NOMO-1 treated with DMSO at 0.1 percent for 48 hours (cell line): ENCODE measurements around the gene DNPEP.
"Not testable (repeated sequence)": the region's sequence is repeated elsewhere in the genome, so short reads cannot be mapped to it uniquely, and the experiment has no call there.

Experiments used
- DNase-seq: peaks from one replicate; lab custom pipeline; 2025; ENCODE audit not compliant: unreplicated experiment; lab: John Stamatoyannopoulos, UW

The DNPEP gene

DNA sequence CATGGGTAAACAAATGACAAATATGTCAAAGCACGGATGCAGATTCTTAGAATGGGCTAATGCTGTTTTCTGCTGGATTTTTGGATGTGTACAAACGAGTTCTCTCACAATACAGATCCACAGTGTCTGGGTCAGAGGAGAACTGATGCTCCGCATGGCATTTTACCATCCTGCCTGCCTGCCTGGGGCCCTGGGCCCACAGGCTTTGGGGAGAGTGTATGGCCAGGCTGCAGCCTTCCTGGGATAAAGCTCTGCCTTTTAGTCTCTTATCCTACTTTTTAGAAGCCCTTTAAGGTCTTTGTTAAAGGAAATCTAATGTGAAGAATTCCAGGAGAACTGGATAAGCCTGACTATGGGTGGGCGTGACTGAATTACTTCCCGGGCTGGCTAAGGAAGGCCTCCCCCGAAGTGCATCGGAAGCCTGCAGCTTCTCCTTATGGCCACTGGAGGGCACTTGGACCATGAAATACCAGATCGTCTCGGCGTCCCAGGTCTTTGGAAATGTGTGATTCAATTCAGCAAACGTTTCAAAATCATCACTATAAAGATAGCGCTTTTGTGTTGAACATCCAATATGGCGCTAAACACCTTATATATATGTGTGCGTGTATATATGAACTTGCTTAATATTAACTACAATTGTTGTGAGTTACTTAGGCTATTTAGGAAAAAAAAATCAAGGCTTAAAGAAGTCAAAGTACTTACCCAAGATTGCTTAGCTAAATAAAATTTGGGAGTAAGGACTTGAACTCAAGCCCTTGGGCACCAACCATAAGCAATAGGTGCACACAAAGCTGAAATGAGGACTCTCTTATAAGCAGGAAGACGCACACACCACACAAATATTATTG lies 15.2 kb upstream of the DNPEP start:
- peak; percentile 82 for DNase-seq

GRCh38 chr2:219401606-219402005 lies 13.9 kb upstream of the DNPEP start:
- DNase-seq: peak; percentile 43

DNA sequence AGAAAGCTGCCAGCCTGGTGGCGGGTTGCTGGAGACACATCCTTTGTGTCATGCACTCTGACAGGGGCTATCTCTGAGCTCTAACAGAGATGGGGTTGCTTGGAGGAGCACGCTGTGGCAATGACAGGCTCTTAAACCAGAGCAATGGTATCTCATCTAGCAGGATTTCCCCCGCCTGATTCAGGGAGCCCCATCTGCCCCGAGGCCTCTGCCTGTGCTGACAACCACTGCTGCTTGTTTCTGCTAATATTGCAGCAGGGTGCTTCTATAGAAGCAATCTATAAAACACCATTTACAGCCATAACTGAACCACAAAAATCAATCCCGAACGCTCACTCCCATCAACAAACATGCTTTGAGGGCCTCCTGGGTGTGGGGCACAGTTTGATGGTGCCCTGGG lies 12.8 kb upstream of the DNPEP start:
- no peak for DNase-seq

GRCh38 chr2:219399716-219400478 lies 12.2 kb upstream of the DNPEP start:
- peak; percentile 50 for DNase-seq

DNA sequence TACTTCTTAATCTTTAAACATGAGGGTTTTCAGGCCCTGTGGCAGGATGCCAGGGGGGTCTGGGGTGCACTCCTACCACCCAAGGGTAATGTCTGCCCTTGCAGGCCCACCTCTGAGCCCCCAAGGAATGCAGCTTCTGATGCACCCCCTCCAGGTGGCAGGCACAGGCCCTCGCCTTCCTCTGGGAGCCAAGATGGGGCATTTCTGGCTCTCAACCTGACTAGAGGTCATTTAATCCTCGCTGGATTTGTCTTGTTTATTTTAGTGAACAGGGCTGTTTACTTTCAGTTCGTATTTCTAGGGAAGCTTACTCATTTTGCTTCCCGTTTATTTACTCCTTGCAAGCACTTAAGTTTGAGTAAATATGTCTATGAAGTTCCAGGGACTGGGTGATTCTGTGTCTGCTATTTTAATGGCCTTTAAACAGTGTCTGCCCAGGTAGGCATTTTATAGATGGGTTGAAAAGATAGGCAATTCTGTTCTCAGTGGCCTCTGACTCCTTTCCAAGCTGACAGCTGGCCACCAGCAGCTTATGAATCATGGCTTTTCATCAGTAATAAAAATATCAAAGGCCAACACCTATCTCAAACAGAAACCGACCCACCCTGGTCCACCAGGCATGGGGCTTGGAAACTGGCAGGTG lies 11.1 kb upstream of the DNPEP start:
- DNase-seq: no peak

- DNase-seq: peak; percentile 52
Observed at GRCh38 chr2:219396863-219397457, 9.2 kb upstream of the DNPEP start.

DNA sequence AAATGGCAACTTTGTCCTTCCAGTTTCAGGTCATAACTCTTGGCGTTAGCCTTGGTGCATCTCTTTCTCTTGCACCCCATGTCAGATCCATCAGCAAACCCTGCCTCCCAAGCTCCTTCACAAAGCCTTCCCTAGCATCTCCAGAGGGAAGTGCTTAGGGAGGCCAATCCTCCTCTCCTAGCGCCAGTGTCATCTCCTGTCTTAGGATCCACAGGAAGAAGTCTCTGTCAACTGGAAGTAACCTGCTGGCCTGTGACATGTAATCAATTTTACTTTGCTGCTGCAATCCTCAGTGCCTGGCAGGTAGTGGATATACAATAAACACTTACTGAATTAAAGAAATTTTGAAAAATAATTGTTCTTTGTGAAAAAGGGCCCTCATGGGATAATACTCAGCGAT lies 7.9 kb upstream of the DNPEP start:
- DNase-seq: no peak

- DNase-seq: not testable (repeated sequence)
Observed at GRCh38 chr2:219395056-219395455, 7.3 kb upstream of the DNPEP start.

GRCh38 chr2:219392754-219393153 lies 5.0 kb upstream of the DNPEP start:
- DNase-seq: no peak

GRCh38 chr2:219388907-219389156 lies 1.1 kb upstream of the DNPEP start:
- no peak for DNase-seq

DNA sequence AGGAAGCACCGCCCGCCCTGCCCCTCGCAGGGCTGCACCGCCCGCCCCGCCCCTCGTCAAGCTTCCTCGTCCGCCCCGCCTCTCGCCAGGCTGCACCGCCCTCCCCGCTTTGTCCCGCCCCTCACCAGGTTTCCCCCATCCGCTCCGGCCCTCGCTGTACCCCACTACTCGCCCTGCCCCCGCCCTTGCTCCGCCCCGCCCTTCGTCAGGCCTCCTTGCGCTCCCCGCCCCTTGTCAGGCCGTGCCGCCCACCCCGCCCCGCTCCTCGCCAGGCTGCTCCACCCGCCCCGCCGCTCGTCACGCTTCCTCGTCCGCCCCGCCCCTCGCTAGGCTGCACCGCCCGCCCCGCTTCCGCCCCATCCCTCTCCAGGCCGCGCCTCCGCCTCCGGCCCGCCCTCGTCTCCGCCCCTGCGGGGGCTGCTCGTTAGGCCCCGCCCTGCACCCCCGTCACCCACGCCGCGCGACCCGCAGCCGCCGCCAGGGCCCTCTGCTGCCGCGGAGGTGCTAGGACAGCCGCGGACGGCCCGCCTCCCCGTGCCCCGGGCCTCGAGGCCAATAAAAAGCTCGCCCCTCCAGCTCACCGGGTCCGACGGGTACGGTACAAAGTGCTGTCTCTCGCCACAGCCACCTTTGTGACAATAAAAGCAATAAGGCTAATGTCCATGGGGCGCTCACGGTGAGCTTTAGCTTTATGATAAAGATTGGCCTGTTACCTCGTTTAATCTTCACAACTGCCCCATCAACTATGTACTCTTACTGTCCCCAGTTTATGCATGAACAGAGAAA lies 602 bp upstream of the DNPEP start:
- DNase-seq: peak; percentile 95

GRCh38 chr2:219386532-219387280 lies 1.0 kb downstream of the DNPEP start:
- no peak for DNase-seq

DNA sequence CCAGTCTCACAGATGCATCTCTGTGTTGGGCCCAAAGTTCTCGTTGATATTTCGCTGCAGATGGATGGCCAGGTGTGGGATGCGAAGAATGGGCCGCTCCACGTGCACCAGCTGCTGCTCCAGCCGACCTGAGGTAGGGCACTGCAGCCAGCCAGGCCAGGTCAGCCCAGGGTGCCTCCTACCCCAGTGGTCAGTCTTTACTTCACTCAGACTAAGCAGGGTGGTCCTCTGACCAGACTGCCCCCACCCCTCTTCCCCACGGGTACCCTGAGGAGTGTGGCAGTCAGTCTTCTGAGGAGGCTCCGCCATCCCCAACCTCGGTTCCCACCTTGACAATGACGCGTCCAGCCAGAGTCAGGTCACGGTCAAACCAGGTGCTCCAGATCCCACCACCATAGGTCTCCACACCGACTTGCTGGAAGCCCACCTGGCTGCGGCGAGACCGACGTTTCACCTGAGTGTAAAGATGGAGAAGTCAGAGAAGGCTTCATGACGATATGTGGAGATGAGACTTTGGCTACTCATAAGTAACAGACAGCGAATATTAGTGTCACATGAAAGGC lies 1.7 kb downstream of the DNPEP start:
- DNase-seq: no peak

DNA sequence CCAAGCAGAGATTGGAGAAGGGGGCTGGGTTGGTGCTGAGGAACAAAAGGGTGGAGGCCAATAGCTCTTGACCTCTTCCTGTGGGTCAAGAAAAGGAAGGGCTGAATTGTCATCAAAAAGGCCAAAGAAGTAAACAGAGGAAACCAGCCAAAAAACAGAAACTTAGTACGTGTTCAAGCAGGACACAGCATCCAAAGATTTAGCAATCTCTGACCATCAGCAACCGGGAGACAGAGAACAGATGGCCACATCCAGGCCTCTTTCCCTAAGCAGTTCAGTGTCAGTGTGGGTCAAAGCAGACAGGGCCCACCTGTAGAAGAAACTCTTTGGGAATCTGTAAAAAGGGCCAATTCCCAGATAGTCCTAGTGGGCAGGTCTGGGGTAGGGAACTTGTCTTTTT lies 2.9 kb downstream of the DNPEP start:
- DNase-seq: no peak

DNA sequence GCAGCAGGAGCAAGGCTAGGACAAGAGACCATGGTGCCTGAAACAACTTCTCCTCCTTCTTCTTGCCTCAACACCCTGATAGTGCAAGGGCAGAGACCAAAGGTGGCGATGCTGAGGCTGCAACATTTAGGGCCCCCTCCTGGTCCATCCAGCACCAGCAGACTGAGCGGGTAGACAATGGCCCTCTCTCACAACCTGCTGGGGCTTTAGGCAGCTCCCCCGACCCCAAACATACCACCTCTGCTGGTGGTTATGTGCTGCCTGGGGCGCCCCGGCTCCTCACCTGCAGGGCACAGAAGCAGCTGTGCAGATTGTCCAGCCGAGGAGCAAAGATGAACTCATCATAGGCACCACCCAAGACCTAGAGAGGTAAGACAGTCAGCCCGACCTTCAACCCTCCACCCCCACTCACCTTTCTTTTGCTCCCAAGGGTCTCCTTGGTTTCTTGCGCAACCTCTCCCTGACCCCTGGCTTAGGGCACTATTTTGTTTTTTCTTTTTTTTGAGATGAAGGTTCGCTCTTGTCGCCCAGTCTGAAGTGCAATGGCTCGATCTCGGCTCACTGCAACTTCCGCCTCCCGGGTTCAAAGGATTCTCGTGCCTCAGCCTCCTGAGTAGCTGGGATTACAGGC lies 3.5 kb downstream of the DNPEP start:
- DNase-seq: no peak

GRCh38 chr2:219381448-219381847 lies 6.3 kb downstream of the DNPEP start:
- no peak for DNase-seq

- DNase-seq: no peak
Observed at GRCh38 chr2:219380926-219381325, 6.8 kb downstream of the DNPEP start.

DNA sequence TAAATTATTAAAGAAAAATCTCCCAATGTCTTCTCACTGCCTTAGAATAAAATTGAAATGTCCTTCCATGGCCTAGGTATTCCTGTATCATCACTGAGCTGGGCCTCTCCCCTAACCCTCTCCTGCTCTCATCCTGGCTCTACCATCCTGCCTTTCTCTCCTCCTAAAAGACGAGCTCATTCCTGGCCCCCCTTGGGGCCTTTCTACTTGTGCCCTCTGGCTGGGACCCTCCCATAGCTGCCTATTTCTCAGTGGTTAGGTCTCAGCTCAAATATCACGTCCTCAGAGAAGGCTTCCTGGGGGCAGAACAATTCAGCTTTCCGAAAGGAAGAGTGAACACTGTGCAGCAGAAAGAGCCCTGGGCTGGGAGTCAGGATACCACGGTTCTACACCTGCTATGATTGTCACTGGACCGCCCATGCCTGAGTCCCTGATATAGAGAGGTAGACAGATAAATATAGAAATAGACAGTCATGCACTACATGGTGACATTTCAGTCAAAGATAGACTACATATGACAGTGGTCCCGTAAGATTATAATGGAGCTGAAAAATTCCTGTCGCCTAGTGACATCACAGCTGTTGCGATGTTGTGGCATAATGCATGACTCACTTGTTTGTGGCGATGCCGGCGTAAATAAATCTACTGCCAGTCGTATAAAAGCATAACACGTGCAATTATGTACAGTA lies 9.4 kb downstream of the DNPEP start:
- DNase-seq: no peak

DNA sequence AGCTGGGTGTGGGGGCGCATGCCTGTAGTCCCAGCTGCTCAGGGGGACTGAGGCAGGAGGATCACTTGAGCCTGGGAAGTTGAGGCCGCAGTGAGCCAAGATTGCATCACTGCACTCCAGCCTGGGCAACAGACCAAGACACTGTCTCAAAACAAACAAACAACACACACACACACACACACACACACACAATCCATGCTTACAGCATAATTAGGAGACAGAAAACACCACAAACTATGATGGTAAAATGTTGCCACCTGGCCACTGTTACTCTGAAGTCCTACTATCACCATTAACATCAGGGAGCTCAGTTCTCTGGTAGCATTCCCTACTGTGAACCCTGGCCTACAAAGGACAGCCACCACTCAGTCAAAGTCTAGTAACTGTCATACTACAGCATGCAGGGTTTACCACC lies 18.3 kb downstream of the DNPEP start:
- no peak for DNase-seq
